Measurements from ENCODE around the gene CLDN17. TPM values are rescaled to one million over a fixed set of nuclear protein-coding genes. Genes with fewer than 3 reads are reported as not detected.

CLDN17 gene
- polyA plus RNA-seq, 1 donor (not counting 4 experiments of a cell fraction or from before 2014, with no cell fraction given), result 0.28 TPM

- Histone ChIP-seq H3K9me3 (ENCODE audit: control insufficient read depth, low read depth, low read length) (no peaks in the 10 kb centered on the region), H2AFZ (ENCODE audit: control insufficient read depth, low read length) (no peak overlapping the region), H3K27ac (ENCODE audit: control insufficient read depth, insufficient read depth, low read length) (no peak overlapping the region), H3K79me2 (ENCODE audit: control insufficient read depth, insufficient read depth, low read length) (no peaks in the 10 kb centered on the region), H4K20me1 (ENCODE audit: control insufficient read depth, extremely low read depth, insufficient read depth, low read length) (no peaks in the 10 kb centered on the region), H3K27me3 (ENCODE audit: control insufficient read depth, extremely low read depth, insufficient read depth, low read length) (no peaks in the 10 kb centered on the region), H3K4me3 (ENCODE audit: control insufficient read depth in 2 of 3, extremely low read depth in 1 of 3, insufficient read depth in 2 of 3, low read depth in 1 of 3, low read length in 3 of 3) (no peak overlapping the region), H3K4me2 (ENCODE audit: control insufficient read depth, extremely low read depth, insufficient read depth, low read depth, low read length) (no peak overlapping the region), H3K9ac (ENCODE audit: control insufficient read depth, extremely low read depth, insufficient read depth, low read length) (no peak overlapping the region), H3K9me1 (ENCODE audit: control insufficient read depth, extremely low read depth, insufficient read depth, low read length) (no peaks in the 10 kb centered on the region), H3K4me1 (ENCODE audit: control insufficient read depth, extremely low read depth, insufficient read depth, low read length) (peaks cover 27% of the 10 kb centered on the region), H3K36me3 (ENCODE audit: control insufficient read depth in 2 of 2, extremely low read depth in 1 of 2, insufficient read depth in 2 of 2, low read length in 2 of 2) (no peaks in the 10 kb centered on the region)
- dilution Hi-C loops (cut with MboI; ENCODE audit: extremely low pct_ligation_motif_present, low sequenced_read_pairs), result no loop called here
- TF ChIP-seq CTCF (optimal IDR thresholded peaks at IDR 0.05 in 1 of 3, IDR thresholded peaks at IDR 0.05 in 1 of 3, conservative IDR thresholded peaks at IDR 0.05 in 1 of 3; ENCODE audit: extremely low read depth in 1 of 3, insufficient read depth in 2 of 3, low read length in 3 of 3) (no peak), EZH2 (IDR thresholded peaks at IDR 0.05; ENCODE audit: low read length) (no peak)
- FAIRE-seq (peak; percentile 68), DNase-seq (ENCODE audit: low read depth, low spot score) (no peak)
Measured at GRCh38 chr21:30152792-30153191, 13.8 kb downstream of the CLDN17 start.

GRCh38 chr21:30148906-30149305 lies 17.7 kb downstream of the CLDN17 start:
- Histone ChIP-seq H3K4me1 (ENCODE audit: control insufficient read depth, extremely low read depth, insufficient read depth, low read length) (peaks cover 41% of the 10 kb centered on the region), H3K4me3 (ENCODE audit: control insufficient read depth in 2 of 3, extremely low read depth in 1 of 3, insufficient read depth in 2 of 3, low read depth in 1 of 3, low read length in 3 of 3) (no peak overlapping the region), H3K27ac (ENCODE audit: control insufficient read depth, insufficient read depth, low read length) (no peak overlapping the region), H3K9me3 (ENCODE audit: control insufficient read depth, low read depth, low read length) (no peaks in the 10 kb centered on the region), H3K4me2 (ENCODE audit: control insufficient read depth, extremely low read depth, insufficient read depth, low read depth, low read length) (no peak overlapping the region), H3K9me1 (ENCODE audit: control insufficient read depth, extremely low read depth, insufficient read depth, low read length) (no peaks in the 10 kb centered on the region), H2AFZ (ENCODE audit: control insufficient read depth, low read length) (no peak overlapping the region), H3K36me3 (ENCODE audit: control insufficient read depth in 2 of 2, extremely low read depth in 1 of 2, insufficient read depth in 2 of 2, low read length in 2 of 2) (no peaks in the 10 kb centered on the region), H3K27me3 (ENCODE audit: control insufficient read depth, extremely low read depth, insufficient read depth, low read length) (no peaks in the 10 kb centered on the region), H3K79me2 (ENCODE audit: control insufficient read depth, insufficient read depth, low read length) (no peaks in the 10 kb centered on the region), H4K20me1 (ENCODE audit: control insufficient read depth, extremely low read depth, insufficient read depth, low read length) (no peaks in the 10 kb centered on the region), H3K9ac (ENCODE audit: control insufficient read depth, extremely low read depth, insufficient read depth, low read length) (no peak overlapping the region)
- TF ChIP-seq CTCF (optimal IDR thresholded peaks at IDR 0.05 in 1 of 3, IDR thresholded peaks at IDR 0.05 in 1 of 3, conservative IDR thresholded peaks at IDR 0.05 in 1 of 3; ENCODE audit: extremely low read depth in 1 of 3, insufficient read depth in 2 of 3, low read length in 3 of 3) (no peak), EZH2 (IDR thresholded peaks at IDR 0.05; ENCODE audit: low read length) (no peak)
- dilution Hi-C loops (cut with MboI; ENCODE audit: extremely low pct_ligation_motif_present, low sequenced_read_pairs), result no loop called here
- no peak for FAIRE-seq
- DNase-seq (ENCODE audit: low read depth, low spot score), result no peak

Measured in keratinocyte (primary cell).